ENCODE measurements around the gene ACSS1.

ACSS1 gene

GRCh38 chr20:25046181-25046641 lies 11.7 kb downstream of the ACSS1 start:
- DNase-seq: no peak

GRCh38 chr20:25045343-25045712 lies 12.6 kb downstream of the ACSS1 start:
- no peak for DNase-seq

GRCh38 chr20:25044660-25045342 lies 13.1 kb downstream of the ACSS1 start:
- no peak for DNase-seq

GRCh38 chr20:25044261-25044560 lies 13.7 kb downstream of the ACSS1 start:
- no peak for DNase-seq

GRCh38 chr20:25043499-25044260 lies 14.3 kb downstream of the ACSS1 start:
- no peak for DNase-seq

GRCh38 chr20:25042531-25043498 lies 15.1 kb downstream of the ACSS1 start:
- DNase-seq: no peak

- no peak for DNase-seq
Measured at GRCh38 chr20:25041813-25042530, 16.0 kb downstream of the ACSS1 start.

- DNase-seq: no peak
Measured at GRCh38 chr20:25040438-25040831, 17.5 kb downstream of the ACSS1 start.

- no peak for DNase-seq
Measured at GRCh38 chr20:25039697-25040437, 18.1 kb downstream of the ACSS1 start.

- no peak for DNase-seq
Measured at GRCh38 chr20:25038591-25039015, 19.3 kb downstream of the ACSS1 start.

GRCh38 chr20:25038103-25038410 lies 19.9 kb downstream of the ACSS1 start:
- DNase-seq: no peak

GRCh38 chr20:25037288-25038102 lies 20.4 kb downstream of the ACSS1 start:
- DNase-seq: no peak

- no peak for DNase-seq
Measured at GRCh38 chr20:25036331-25036936, 21.5 kb downstream of the ACSS1 start.

GRCh38 chr20:25035921-25036320 lies 22.0 kb downstream of the ACSS1 start:
- no peak for DNase-seq

- no peak for DNase-seq
Measured at GRCh38 chr20:25033924-25034300, 24.0 kb downstream of the ACSS1 start.

GRCh38 chr20:25033265-25033923 lies 24.5 kb downstream of the ACSS1 start:
- DNase-seq: no peak

- no peak for DNase-seq
Measured at GRCh38 chr20:25032478-25033264, 25.3 kb downstream of the ACSS1 start.

GRCh38 chr20:25032065-25032477 lies 25.9 kb downstream of the ACSS1 start:
- no peak for DNase-seq

- DNase-seq: no peak
Measured at GRCh38 chr20:25031241-25031640, 26.7 kb downstream of the ACSS1 start.
